Measurements from ENCODE around the gene TAS2R40.

TAS2R40 gene

GRCh38 chr7:143243614-143244013, 21.8 kb downstream of the TAS2R40 start:
- H3K4me3 ChIP-seq (replicated peaks; ENCODE audit: insufficient read depth, low read length): no peak overlapping the region

DNA sequence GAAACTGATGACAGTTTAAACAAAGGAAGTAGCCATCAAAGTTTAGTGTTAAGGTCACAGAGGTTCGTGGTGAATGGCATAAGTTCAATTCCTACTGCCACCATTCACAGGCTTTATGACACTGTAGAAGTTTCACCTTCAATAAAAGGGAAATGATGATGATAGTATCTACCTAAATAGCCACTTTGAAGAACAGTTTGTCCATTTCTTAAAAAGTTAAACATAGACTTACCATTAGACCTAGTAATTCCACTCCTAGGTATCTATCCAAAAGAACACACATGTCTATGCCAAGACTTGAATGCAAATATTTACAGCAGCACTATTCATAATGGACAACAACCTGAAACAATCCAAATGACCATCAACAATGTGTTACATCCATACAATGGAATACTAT, 22.5 kb downstream of the TAS2R40 start:
- no peak overlapping the region for H3K4me3 ChIP-seq (replicated peaks; ENCODE audit: insufficient read depth, low read length)
- TF ChIP-seq CTCF (IDR thresholded peaks at IDR 0.05; ENCODE audit: insufficient read depth, low read length): no peak
- TF ChIP-seq SPI1 (IDR thresholded peaks at IDR 0.05; ENCODE audit: borderline replicate concordance, low read depth): no peak
- no peak for TF ChIP-seq POLR2AphosphoS5 (IDR thresholded peaks at IDR 0.05; ENCODE audit: low read depth)
- H3K27ac ChIP-seq (replicated peaks): no peak overlapping the region
- DNase-seq (ENCODE audit: low read depth in 1 of 2, low spot score in 1 of 2): no peak
- no peaks in the 10 kb centered on the region for H3K27me3 ChIP-seq (ENCODE audit: insufficient read depth, poor library complexity, severe bottlenecking)

More at GRCh38 chr7:143243614-143244013, 21.8 kb downstream of the TAS2R40 start:
- no peak for TF ChIP-seq POLR2AphosphoS5 (IDR thresholded peaks at IDR 0.05; ENCODE audit: low read depth)
- TF ChIP-seq SPI1 (IDR thresholded peaks at IDR 0.05; ENCODE audit: borderline replicate concordance, low read depth): no peak
- no peaks in the 10 kb centered on the region for H3K27me3 ChIP-seq (ENCODE audit: insufficient read depth, poor library complexity, severe bottlenecking)
- no peak overlapping the region for H3K27ac ChIP-seq (replicated peaks)
- DNase-seq (ENCODE audit: low read depth in 1 of 2, low spot score in 1 of 2): no peak

DNA sequence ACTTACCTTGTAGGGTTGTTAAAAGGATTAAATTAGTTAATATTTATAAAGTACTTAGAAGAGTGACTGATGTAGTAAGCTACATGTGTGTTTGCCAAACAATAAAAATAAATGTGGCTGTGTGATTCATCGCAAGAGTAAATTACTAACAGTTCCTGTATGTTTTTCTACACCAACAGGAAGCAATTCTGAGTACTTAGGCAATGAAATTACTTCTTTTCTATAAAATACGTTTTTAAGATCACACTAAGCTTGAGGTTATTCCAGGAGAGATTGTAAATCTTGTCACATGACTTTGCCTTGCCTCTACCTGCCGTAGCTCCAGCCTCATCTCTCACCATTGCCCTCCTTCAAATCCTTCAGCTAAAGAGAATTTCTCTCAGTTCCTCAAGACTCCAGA, 23.3 kb downstream of the TAS2R40 start:
- TF ChIP-seq, protein P1, sequence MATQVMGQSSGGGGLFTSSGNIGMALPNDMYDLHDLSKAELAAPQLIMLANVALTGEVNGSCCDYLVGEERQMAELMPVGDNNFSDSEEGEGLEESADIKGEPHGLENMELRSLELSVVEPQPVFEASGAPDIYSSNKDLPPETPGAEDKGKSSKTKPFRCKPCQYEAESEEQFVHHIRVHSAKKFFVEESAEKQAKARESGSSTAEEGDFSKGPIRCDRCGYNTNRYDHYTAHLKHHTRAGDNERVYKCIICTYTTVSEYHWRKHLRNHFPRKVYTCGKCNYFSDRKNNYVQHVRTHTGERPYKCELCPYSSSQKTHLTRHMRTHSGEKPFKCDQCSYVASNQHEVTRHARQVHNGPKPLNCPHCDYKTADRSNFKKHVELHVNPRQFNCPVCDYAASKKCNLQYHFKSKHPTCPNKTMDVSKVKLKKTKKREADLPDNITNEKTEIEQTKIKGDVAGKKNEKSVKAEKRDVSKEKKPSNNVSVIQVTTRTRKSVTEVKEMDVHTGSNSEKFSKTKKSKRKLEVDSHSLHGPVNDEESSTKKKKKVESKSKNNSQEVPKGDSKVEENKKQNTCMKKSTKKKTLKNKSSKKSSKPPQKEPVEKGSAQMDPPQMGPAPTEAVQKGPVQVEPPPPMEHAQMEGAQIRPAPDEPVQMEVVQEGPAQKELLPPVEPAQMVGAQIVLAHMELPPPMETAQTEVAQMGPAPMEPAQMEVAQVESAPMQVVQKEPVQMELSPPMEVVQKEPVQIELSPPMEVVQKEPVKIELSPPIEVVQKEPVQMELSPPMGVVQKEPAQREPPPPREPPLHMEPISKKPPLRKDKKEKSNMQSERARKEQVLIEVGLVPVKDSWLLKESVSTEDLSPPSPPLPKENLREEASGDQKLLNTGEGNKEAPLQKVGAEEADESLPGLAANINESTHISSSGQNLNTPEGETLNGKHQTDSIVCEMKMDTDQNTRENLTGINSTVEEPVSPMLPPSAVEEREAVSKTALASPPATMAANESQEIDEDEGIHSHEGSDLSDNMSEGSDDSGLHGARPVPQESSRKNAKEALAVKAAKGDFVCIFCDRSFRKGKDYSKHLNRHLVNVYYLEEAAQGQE (IDR thresholded peaks at IDR 0.05; ENCODE audit: insufficient replicate concordance, low read depth): no peak
- no peak for TF ChIP-seq CTCF (IDR thresholded peaks at IDR 0.05; ENCODE audit: insufficient read depth, low read length)
- TF ChIP-seq POLR2AphosphoS5 (IDR thresholded peaks at IDR 0.05; ENCODE audit: low read depth): no peak
- TF ChIP-seq SPI1 (IDR thresholded peaks at IDR 0.05; ENCODE audit: borderline replicate concordance, low read depth): no peak

GRCh38 chr7:143247372-143247771, 25.5 kb downstream of the TAS2R40 start:
- no peak for TF ChIP-seq POLR2AphosphoS5 (IDR thresholded peaks at IDR 0.05; ENCODE audit: low read depth)
- no peak for TF ChIP-seq CTCF (IDR thresholded peaks at IDR 0.05; ENCODE audit: insufficient read depth, low read length)
- TF ChIP-seq GABPA (IDR thresholded peaks at IDR 0.05; ENCODE audit: low read depth): no peak
- TF ChIP-seq, protein P1 (IDR thresholded peaks at IDR 0.05; ENCODE audit: insufficient replicate concordance, low read depth): no peak
- no peak for TF ChIP-seq SPI1 (IDR thresholded peaks at IDR 0.05; ENCODE audit: borderline replicate concordance, low read depth)
- no peak for DNase-seq (ENCODE audit: low read depth in 1 of 2, low spot score in 1 of 2)
- H3K27me3 ChIP-seq (ENCODE audit: insufficient read depth, poor library complexity, severe bottlenecking): no peaks in the 10 kb centered on the region
- no peak overlapping the region for H3K27ac ChIP-seq (replicated peaks)
- no peak overlapping the region for H3K4me3 ChIP-seq (replicated peaks; ENCODE audit: insufficient read depth, low read length)

More for the DNA sequence above, 23.3 kb downstream of the TAS2R40 start:
- H3K27ac ChIP-seq (replicated peaks): no peak overlapping the region
- no peak overlapping the region for H3K4me3 ChIP-seq (replicated peaks; ENCODE audit: insufficient read depth, low read length)
- H3K27me3 ChIP-seq (ENCODE audit: insufficient read depth, poor library complexity, severe bottlenecking): no peaks in the 10 kb centered on the region
- peak in 1 of 2 experiments; percentile 64 for DNase-seq (ENCODE audit: low read depth in 1 of 2, low spot score in 1 of 2)
